Ovary (tissue), 9 donors: ENCODE measurements around the gene PGAM4. TPM values are rescaled to one million over a fixed set of nuclear protein-coding genes. Genes with fewer than 3 reads are reported as not detected.

Experiments
- DNase-seq, 5 donors: peaks; one replicate each; pipeline ENCODE4 v3.0.0-alpha.2; 2019 to 2020
- H3K27ac ChIP-seq, 2 donors: fragments of 200-600 bp; one replicate each; pipeline versions ENCODE4 v1.5.1 to v1.8.0; 2019 to 2022
- H3K27me3 ChIP-seq: fragments of 200-600 bp; one replicate; pipeline ENCODE4 v1.8.0; 2022
- H3K36me3 ChIP-seq: fragments of 200-600 bp; sonication (generic); one replicate; pipeline ENCODE4 v1.5.1; 2019
- H3K4me1 ChIP-seq: one replicate; pipeline ENCODE4 v1.8.1; 2013; ENCODE audit warnings: mild to moderate bottlenecking, moderate library complexity; ENCODE audit not compliant: insufficient read depth
- H3K4me3 ChIP-seq: fragments of 200-600 bp; sonication (generic); one replicate; pipeline ENCODE4 v1.5.1; 2017
- H3K9me3 ChIP-seq, 2 donors: fragments of 200-600 bp in 1 of 2; sonication (generic) in 1 of 2; one replicate each; pipeline versions ENCODE4 v1.5.1 to v1.8.1; 2013 to 2019; ENCODE audit warnings: mild to moderate bottlenecking in 1 of 2, moderate library complexity in 1 of 2
- CTCF ChIP-seq, 3 donors: fragments of 450-650 bp in 2 of 3; fragments of 200-600 bp in 1 of 3; IDR thresholded peaks; one replicate each; pipeline versions ENCODE4 v1.5.1 to v1.8.0; 2016 to 2022; ENCODE audit warnings: antibody characterized with exemption in 3 of 3, mild to moderate bottlenecking in 1 of 3
- EP300 ChIP-seq: sonication (generic); formaldehyde crosslinking; IDR thresholded peaks from one replicate; pipeline ENCODE4 v1.6.1; 2017; ENCODE audit warnings: antibody characterized with exemption
- POLR2A ChIP-seq: fragments of 450-650 bp; IDR thresholded peaks from one replicate; pipeline ENCODE4 v1.6.1; 2017; ENCODE audit warnings: antibody characterized with exemption, mild to moderate bottlenecking, moderate library complexity
- WGBS, 3 donors: extraction: QIAGEN DNeasy Blood & Tissue Kit in 1 of 3; methylation state at CpG; one replicate each; pipeline versions ENCODE4 v1.1.5 to v1.1.7; 2013 to 2017; 5-methylcytosine and 5-hydroxymethylcytosine counted together
- intact Hi-C, 4 donors: fragments of 100-400 bp; cut with DNase I; formaldehyde crosslinking; loops; one replicate each; pipeline versions ENCODE4 v1.11.0 to v1.15.1; 2022 to 2023
- polyA plus RNA-seq, 2 donors: library from polyadenylated mRNA; stranded (reverse); fragments of 200-250 nt in 1 of 2; fragments of 350-450 nt in 1 of 2; fragmentation: Illumina TruSeq in 1 of 2; extraction: RNeasy Lipid Tissue Mini Kit (QIAGEN cat#74804) in 1 of 2; gene quantifications; one replicate each; pipeline ENCODE4 v1.2.3, GENCODE V29; 2013 to 2014
- total RNA-seq, 7 donors: library from RNA; depleted of rRNA in 2 of 7; stranded (reverse); fragments of >200 nt in 2 of 7; fragmentation: NEBNext Ultra II Directional in 3 of 7; extraction: Animal tissue kit (Norgen Biotek cat#: 25700) in 3 of 7; gene quantifications; one replicate each; pipeline versions ENCODE4 v1.1.0 to v1.2.4, GENCODE V29; 2016 to 2023
- donor health status: DM: no; HTN: no; CAD: no; lungs with moderate emphysema.
- donor health status: DM: no; HTN: no; CAD: no.
- donor health status: Bipolar disorder and iron deficiency.
- donor health status: DM: yes; HTN: yes; CAD: no.
- donor health status: DM: no; HTN: no; CAD: no.
- donor health status: DM: yes; HTN: yes; CAD: no.

PGAM4 gene
- total and polyA plus RNA-seq, 9 donors, result 1.7 TPM; not detected in 8

GRCh38 chrX:77977095-77977494 lies 7.7 kb upstream of the PGAM4 start:
- DNase-seq, result no peak
- no peak overlapping the region for H3K4me3 ChIP-seq
- no peak overlapping the region for H3K27ac ChIP-seq
- no peaks in the 10 kb centered on the region for H3K9me3 ChIP-seq
- H3K36me3 ChIP-seq, result no peaks in the 10 kb centered on the region
- no peaks in the 10 kb centered on the region for H3K27me3 ChIP-seq
- intact Hi-C loops, result no loop called here
- no peak for TF ChIP-seq EP300
- no peak for TF ChIP-seq CTCF (IDR thresholded peaks at IDR 0.05)
- TF ChIP-seq POLR2A, result no peak
- no peaks in the 10 kb centered on the region for H3K4me1 ChIP-seq

DNA sequence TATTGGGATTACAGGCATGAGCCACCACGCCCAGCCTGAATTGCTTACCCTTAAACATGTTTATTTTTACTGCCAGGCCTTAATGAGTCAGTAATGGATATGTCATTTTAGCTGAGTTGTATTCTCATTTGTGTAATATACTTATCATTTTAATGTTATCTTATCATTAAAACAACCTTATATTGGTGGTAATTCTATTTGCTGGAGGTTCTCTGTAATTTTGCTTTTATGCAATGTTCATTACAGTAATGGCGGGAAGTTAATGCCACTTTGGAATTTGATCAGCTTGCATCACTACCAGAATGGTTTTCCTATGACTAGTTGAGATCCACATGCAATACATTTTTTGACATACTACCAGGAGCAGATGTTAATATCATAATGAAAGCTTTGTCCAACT lies 6.3 kb upstream of the PGAM4 start:
- DNase-seq, result no peak
- Histone ChIP-seq H3K27ac (no peak overlapping the region), H3K4me3 (no peak overlapping the region), H3K9me3 (no peaks in the 10 kb centered on the region), H3K36me3 (no peaks in the 10 kb centered on the region), H3K27me3 (no peaks in the 10 kb centered on the region), H3K4me1 (no peaks in the 10 kb centered on the region)
- WGBS, 3 donors, result 78 to 80% (median 78%) methylated on average over 2 of the region's 2 CpGs
- intact Hi-C loops, result no loop called here
- TF ChIP-seq POLR2A (no peak), EP300 (no peak), CTCF (IDR thresholded peaks at IDR 0.05) (no peak)

DNA sequence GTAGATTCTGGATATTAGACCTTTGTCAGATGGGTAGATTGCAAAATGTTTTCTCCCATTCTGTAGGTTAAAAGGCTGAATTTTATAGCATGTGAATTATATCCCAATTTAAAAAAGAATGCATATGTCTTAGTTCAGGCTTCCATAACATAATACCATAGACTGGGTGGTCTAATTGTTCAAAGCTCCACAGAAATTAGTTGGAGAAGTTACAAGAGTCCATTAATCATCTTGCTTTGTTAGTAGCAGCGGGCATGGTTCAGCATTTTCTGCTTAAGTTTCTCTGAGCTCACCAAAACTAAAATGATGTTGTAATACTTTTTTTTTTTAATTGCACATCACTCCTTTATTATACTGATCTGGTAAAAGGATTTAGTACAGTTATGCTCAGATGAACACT lies 1.8 kb downstream of the PGAM4 start:
- no peaks in the 10 kb centered on the region for H3K36me3 ChIP-seq
- no peaks in the 10 kb centered on the region for H3K9me3 ChIP-seq
- no peak overlapping the region for H3K4me3 ChIP-seq
- WGBS, 3 donors, result 54 to 62% (median 56%) methylated on average over 1 of the region's 1 CpG
- H3K27me3 ChIP-seq, result no peaks in the 10 kb centered on the region
- intact Hi-C loops, result no loop called here
- H3K27ac ChIP-seq, result no peak overlapping the region
- no peaks in the 10 kb centered on the region for H3K4me1 ChIP-seq
- DNase-seq, result no peak
- TF ChIP-seq POLR2A, result no peak
- TF ChIP-seq EP300, result no peak
- TF ChIP-seq CTCF (IDR thresholded peaks at IDR 0.05), result no peak

DNA sequence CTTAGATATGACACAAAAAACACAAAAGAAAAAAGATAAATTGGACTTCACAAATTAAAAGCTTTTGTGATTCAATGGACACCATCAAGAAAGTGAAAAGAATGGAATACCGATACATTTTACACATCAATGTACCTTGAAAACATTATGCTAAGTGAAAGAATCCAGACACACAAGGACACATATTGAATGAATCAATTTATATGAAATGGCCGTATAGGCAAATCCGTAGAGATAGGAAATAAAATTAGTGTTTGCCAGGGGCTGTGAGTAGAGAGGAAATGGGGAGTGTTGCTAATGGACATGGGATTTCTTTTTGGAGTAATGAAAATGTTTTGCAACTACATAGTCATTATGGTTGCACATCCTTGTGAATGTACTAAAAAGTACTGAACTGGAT lies 3.1 kb downstream of the PGAM4 start:
- intact Hi-C loops, result no loop called here
- Histone ChIP-seq H3K4me1 (no peaks in the 10 kb centered on the region), H3K4me3 (no peak overlapping the region), H3K9me3 (no peaks in the 10 kb centered on the region), H3K27ac (no peak overlapping the region), H3K27me3 (no peaks in the 10 kb centered on the region), H3K36me3 (no peaks in the 10 kb centered on the region)
- 89 to 92% (median 90%) methylated on average over 3 of the region's 3 CpGs for WGBS, 3 donors
- no peak for DNase-seq
- TF ChIP-seq EP300 (no peak), POLR2A (no peak), CTCF (IDR thresholded peaks at IDR 0.05) (no peak)
